ENCODE results near the gene DUSP10. TPM values are rescaled to one million over a fixed set of nuclear protein-coding genes. Genes with fewer than 3 reads are reported as not detected.

Gene DUSP10
- total and polyA plus RNA-seq, 8 donors: 4.7 to 14.5 (median 9.3) TPM

DNA sequence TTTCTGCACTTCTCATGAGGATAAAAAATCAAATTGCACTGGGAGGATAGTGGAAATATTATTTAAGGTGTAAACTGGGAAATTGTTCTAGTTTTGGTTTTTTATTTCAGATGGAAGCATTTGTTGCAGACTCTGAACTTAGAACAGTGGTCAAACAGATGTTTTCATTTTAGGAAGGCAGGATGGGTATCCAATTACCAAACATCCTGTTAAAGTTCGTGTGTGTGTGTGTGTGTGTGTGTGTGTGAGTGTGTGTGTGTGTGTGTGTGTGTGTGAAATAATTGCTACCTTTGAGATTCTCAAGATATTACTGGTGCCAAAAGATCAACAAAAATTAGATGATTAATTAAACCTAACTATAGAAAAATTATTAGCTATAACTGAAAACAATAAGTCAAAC is 24.3 kb upstream of the DUSP10 start:
- H3K4me3 ChIP-seq: no peak overlapping the region
- no peak overlapping the region for H3K27ac ChIP-seq
- WGBS, 2 donors: 28 to 41% methylated on average over 1 of the region's 1 CpG
- TF ChIP-seq, protein P1, sequence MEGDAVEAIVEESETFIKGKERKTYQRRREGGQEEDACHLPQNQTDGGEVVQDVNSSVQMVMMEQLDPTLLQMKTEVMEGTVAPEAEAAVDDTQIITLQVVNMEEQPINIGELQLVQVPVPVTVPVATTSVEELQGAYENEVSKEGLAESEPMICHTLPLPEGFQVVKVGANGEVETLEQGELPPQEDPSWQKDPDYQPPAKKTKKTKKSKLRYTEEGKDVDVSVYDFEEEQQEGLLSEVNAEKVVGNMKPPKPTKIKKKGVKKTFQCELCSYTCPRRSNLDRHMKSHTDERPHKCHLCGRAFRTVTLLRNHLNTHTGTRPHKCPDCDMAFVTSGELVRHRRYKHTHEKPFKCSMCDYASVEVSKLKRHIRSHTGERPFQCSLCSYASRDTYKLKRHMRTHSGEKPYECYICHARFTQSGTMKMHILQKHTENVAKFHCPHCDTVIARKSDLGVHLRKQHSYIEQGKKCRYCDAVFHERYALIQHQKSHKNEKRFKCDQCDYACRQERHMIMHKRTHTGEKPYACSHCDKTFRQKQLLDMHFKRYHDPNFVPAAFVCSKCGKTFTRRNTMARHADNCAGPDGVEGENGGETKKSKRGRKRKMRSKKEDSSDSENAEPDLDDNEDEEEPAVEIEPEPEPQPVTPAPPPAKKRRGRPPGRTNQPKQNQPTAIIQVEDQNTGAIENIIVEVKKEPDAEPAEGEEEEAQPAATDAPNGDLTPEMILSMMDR (IDR thresholded peaks at IDR 0.05): no peak
- H3K36me3 ChIP-seq: no peaks in the 10 kb centered on the region
- H3K9me3 ChIP-seq: no peaks in the 10 kb centered on the region
- FAIRE-seq (no peak), ATAC-seq (no peak), DNase-seq (no peak)
- no peaks in the 10 kb centered on the region for H3K27me3 ChIP-seq
- intact Hi-C loops (cut with DNase I): no loop called here
- peaks cover 9 to 15% (median 13%) of the 10 kb centered on the region in 3 donors for H3K4me1 ChIP-seq

DNA sequence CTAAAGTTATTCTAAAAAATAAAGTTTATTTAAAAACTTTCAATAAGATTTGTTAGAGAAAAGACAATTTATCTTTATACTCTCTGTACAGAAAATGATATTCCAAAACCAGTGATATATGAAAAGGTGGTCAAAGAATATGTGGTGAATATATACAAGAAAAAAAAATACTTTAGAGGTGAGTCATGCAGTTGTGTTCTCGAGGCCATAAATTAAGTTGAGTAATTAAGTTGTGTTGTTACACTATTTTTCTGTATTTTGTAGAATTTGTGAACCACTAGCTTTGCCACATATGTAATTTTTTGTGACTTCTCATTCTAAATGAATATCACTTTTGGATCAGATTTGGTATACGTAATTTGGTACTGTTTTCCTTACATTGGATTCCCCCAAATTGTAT is 23.6 kb upstream of the DUSP10 start:
- Histone ChIP-seq H3K4me3 (no peak overlapping the region), H3K27ac (no peak overlapping the region), H3K9me3 (no peaks in the 10 kb centered on the region), H3K4me1 (peaks cover 16 to 19% (median 17%) of the 10 kb centered on the region in 3 donors), H3K27me3 (no peaks in the 10 kb centered on the region), H3K36me3 (no peaks in the 10 kb centered on the region)
- TF ChIP-seq, protein P1 (IDR thresholded peaks at IDR 0.05): no peak
- DNase-seq: no peak
- WGBS, 2 donors: 35 to 39% methylated on average over 2 of the region's 2 CpGs
- intact Hi-C loops (cut with DNase I): no loop called here
- no peak for ATAC-seq
- no peak for FAIRE-seq

GRCh38 chr1:221762121-221762520 is 20.2 kb upstream of the DUSP10 start:
- Histone ChIP-seq H3K4me1 (peaks cover 27 to 33% (median 31%) of the 10 kb centered on the region in 3 donors), H3K27me3 (no peaks in the 10 kb centered on the region), H3K9me3 (no peaks in the 10 kb centered on the region), H3K4me3 (no peak overlapping the region), H3K36me3 (no peaks in the 10 kb centered on the region), H3K27ac (no peak overlapping the region)
- 44 to 54% methylated on average over 2 of the region's 2 CpGs for WGBS, 2 donors
- no peak for FAIRE-seq
- TF ChIP-seq, protein P1 (IDR thresholded peaks at IDR 0.05): no peak
- peak in 1 of 4 donors; percentile 14 for ATAC-seq
- no peak for DNase-seq
- intact Hi-C loops (cut with DNase I): no loop called here

DNA sequence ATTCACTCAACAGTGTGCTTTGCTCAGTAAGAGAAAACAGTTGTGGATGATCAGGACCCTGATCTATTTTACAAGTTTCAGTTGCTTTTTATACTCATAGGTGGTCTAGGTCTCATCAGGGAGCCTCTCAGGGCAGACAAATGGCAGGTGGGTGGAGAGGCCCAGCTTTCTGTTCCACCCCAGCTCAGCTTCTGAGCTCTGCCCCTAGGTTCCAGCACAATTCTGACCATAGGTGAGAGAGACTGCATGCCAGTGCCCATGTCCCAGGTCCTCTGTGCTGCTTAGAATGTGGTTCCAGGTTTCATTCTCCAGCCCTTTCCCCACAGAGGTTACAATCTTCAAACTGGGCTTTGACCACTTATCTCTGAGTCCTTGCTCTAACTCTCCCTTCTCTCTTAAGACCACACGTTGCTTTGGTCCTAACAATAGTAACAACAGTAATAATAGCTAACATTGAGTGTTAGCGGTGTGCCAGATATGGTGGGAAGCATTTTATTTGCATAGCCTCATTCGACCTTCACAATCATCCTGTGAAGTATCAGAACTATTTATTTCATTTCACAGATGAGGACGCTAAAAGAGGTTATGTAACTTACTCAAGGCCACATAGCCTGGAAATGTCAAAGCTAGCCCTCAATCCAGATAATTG is 19.6 kb upstream of the DUSP10 start:
- intact Hi-C loops (cut with DNase I): no loop called here
- peak overlapping the region in 2 of 4 donors; percentile 15 to 44 for H3K27ac ChIP-seq
- H3K27me3 ChIP-seq: no peaks in the 10 kb centered on the region
- H3K4me3 ChIP-seq: no peak overlapping the region
- H3K36me3 ChIP-seq: no peaks in the 10 kb centered on the region
- FAIRE-seq (no peak), DNase-seq (no peak), ATAC-seq (peak; percentile 55 to 84 (median 75))
- H3K9me3 ChIP-seq: no peaks in the 10 kb centered on the region
- TF ChIP-seq, protein P1 (IDR thresholded peaks at IDR 0.05): no peak
- 11 to 13% methylated on average over 4 of the region's 4 CpGs for WGBS, 2 donors
- H3K4me1 ChIP-seq: peaks cover 27 to 33% (median 31%) of the 10 kb centered on the region in 3 donors

DNA sequence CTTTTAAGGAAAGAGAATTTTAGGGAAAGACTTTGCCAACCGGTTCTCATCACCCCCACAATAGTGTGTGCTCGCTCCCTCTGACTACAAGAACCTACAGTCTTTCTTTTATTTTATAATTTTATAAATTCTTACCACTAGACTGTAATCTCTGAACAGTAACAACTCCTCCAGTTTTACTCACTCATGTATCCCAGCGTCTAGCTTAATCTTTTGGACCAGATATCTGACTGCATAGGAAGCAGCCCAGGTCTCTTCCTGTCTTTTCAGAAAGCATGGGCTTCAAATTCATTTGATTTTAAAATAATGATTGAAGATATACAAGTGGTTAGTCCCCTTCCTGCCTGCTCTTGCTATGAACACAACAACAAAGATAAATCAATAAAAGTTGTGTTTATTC is 19.0 kb upstream of the DUSP10 start:
- no peaks in the 10 kb centered on the region for H3K9me3 ChIP-seq
- H3K4me1 ChIP-seq: peaks cover 27 to 33% (median 31%) of the 10 kb centered on the region in 3 donors
- TF ChIP-seq, protein P1 (IDR thresholded peaks at IDR 0.05): no peak
- H3K27ac ChIP-seq: peak overlapping the region in 2 of 4 donors; percentile 15 to 44
- no peaks in the 10 kb centered on the region for H3K27me3 ChIP-seq
- intact Hi-C loops (cut with DNase I): no loop called here
- no peaks in the 10 kb centered on the region for H3K36me3 ChIP-seq
- DNase-seq (no peak), FAIRE-seq (no peak), ATAC-seq (no peak)
- H3K4me3 ChIP-seq: no peak overlapping the region
- 73 to 77% methylated on average over 3 of the region's 3 CpGs for whole genome bisulfite sequencing, 2 donors
